ENCODE results near the gene MICU2.

DNA sequence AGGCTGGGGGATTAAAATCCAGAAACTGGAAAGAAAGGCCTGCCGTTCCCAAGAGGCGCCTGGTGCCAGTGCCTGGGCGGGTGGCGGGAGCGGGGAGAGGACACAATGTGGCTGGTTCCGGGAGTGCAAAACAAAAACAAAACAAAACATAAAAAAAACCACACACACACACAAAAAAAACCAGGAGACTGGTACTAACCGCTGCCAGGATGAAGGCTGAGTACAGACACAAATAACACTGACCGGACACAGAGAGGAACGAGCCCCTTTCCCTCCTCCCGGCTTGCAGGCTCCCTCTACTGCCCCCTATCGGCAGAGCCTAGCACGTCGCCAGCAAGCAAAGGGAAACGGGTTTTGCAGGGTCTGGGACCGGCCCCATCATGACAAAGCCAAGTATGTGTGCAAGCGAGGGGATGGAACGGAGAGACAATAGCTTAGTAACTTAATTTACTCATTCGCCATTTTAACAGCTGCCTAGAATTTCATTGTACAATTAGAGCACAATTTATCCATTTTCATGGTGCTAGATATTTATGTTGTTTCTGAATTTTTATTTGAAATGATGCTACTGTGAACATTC lies 127.0 kb downstream of the MICU2 start:
- TF ChIP-seq EZH2 (IDR thresholded peaks at IDR 0.05; ENCODE audit: low read length, unreplicated experiment): no peak
- TF ChIP-seq, protein P1, sequence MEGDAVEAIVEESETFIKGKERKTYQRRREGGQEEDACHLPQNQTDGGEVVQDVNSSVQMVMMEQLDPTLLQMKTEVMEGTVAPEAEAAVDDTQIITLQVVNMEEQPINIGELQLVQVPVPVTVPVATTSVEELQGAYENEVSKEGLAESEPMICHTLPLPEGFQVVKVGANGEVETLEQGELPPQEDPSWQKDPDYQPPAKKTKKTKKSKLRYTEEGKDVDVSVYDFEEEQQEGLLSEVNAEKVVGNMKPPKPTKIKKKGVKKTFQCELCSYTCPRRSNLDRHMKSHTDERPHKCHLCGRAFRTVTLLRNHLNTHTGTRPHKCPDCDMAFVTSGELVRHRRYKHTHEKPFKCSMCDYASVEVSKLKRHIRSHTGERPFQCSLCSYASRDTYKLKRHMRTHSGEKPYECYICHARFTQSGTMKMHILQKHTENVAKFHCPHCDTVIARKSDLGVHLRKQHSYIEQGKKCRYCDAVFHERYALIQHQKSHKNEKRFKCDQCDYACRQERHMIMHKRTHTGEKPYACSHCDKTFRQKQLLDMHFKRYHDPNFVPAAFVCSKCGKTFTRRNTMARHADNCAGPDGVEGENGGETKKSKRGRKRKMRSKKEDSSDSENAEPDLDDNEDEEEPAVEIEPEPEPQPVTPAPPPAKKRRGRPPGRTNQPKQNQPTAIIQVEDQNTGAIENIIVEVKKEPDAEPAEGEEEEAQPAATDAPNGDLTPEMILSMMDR (conservative IDR thresholded peaks at IDR 0.05; ENCODE audit: low read depth, low read length): peak; percentile 86
- no peak for TF ChIP-seq EZH2phosphoT487 (IDR thresholded peaks at IDR 0.05; ENCODE audit: borderline replicate concordance, low read length)
